Measurements from ENCODE around the gene PIGL.
A peak's percentile ranks its signal among the peaks of the same experiment; 100 is the strongest.

Gene PIGL

GRCh38 chr17:16232391-16232790, 15.4 kb downstream of the PIGL start:
- DNase-seq (ENCODE audit: low read depth): no peak
- H3K4me3 ChIP-seq (ENCODE audit: low read depth, low read length): no peak overlapping the region
- TF ChIP-seq CTCF (IDR thresholded peaks at IDR 0.05; ENCODE audit: insufficient read depth, low read depth, low read length, missing control alignments): no peak

GRCh38 chr17:16239931-16240330, 22.9 kb downstream of the PIGL start:
- H3K4me3 ChIP-seq (ENCODE audit: low read depth, low read length): no peak overlapping the region
- TF ChIP-seq CTCF (IDR thresholded peaks at IDR 0.05; ENCODE audit: insufficient read depth, low read depth, low read length, missing control alignments): no peak
- no peak for DNase-seq (ENCODE audit: low read depth)

DNA sequence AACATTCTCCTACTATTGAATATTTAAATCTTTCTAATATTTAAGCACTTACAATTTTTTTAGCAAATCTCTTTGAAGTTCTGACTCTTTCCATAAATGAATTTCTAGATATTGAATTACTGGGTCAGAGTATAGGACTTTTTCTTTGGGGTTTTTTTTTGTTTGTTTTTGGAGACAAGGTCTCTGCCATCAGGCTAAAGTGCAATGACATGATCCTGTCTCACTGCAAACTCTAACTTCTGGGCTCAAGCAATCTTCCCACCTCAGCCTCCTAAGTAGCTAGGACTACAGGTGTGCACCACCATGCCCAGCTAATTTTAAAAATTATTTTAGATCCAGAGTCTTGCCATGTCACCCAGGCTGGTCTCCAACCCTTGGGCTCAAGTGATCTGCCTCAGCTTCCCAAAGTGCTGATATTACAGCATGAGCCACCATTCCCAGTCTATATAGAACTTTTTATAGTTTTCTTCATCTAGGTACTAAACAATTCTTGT, 24.9 kb downstream of the PIGL start:
- no peak for TF ChIP-seq CTCF (IDR thresholded peaks at IDR 0.05; ENCODE audit: insufficient read depth, low read depth, low read length, missing control alignments)
- no peak overlapping the region for H3K4me3 ChIP-seq (ENCODE audit: low read depth, low read length)
- DNase-seq (ENCODE audit: low read depth): no peak

DNA sequence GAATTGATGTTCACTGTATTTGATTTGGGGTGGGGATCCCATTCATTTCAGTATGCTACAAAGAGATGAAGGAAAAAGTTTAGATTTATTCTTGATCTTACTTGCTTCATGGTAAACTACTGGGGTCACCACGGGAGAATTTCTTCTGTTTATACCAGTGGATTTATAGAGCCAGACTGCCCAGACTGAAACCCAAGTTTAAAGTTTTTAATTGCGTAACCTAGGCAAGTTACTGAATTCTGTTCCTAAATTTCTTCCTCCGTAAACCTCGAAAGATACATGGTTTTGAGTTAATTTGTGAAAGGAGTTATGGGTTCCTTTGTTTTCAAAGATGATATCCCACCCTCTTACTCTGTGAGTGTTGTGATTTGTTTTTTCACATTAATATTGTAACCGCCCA, 26.4 kb downstream of the PIGL start:
- no peak for TF ChIP-seq CTCF (IDR thresholded peaks at IDR 0.05; ENCODE audit: insufficient read depth, low read depth, low read length, missing control alignments)

DNA sequence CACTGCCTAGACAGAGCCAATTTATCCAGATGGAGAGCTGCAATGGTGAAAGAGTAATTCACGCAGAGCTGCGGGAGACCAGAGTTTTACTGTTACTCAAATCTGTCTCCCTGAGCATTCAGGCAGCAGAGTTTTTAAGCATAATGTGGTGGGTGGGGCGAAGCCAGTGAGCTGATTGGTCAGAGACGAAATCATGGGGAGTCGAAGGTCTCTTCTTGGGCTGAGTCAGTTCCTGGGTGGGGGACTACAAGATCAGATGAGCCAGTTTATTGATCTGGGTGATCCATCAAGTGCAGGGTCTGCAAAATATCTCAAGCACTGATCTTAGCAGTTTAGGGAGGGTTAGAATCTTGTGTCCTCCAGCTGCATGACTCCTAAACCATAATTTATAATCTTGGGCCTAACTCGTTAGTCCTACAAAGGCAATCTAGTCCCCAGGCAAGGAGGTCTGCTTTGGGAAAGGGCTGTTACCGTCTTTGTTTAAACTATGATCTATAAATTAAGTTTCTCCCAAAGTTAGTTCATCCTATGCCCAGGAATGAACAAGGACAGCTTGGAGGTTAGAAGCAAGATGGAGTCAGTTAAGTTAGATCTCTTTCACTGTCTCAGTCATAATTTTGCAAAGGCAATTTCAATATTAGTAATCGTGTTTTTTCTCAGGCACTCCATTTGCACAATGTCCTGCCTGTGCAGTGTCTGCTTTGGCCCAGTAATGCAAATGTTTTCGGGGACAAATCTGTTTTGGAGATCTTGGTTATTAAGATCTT, 27.0 kb downstream of the PIGL start:
- no peak for TF ChIP-seq CTCF (IDR thresholded peaks at IDR 0.05; ENCODE audit: insufficient read depth, low read depth, low read length, missing control alignments)
- H3K4me3 ChIP-seq (ENCODE audit: low read depth, low read length): no peak overlapping the region
- peak; percentile 5 for DNase-seq (ENCODE audit: low read depth)

More for the DNA sequence above, 26.4 kb downstream of the PIGL start:
- DNase-seq (ENCODE audit: low read depth): no peak
- no peak overlapping the region for H3K4me3 ChIP-seq (ENCODE audit: low read depth, low read length)

DNA sequence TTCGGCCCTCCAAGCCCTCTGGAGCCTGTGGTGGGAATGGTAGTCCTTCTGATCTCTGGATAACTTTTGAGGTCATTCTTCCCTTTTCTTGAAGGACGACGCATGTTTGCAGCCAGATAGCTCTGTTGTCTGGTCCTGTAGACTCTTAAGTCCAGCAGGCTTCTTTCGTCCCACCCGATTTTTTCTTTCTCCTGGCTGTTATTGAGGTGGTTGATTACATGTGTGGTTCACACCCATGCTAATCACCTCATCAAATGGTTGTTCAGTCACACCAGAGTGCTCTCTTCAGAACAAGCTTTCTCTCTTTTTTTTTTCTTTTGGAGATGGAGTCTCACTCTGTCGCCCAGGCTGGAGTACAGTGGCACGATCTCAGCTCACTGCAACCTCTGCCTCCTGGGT, 30.6 kb downstream of the PIGL start:
- TF ChIP-seq CTCF (IDR thresholded peaks at IDR 0.05; ENCODE audit: insufficient read depth, low read depth, low read length, missing control alignments): no peak
- DNase-seq (ENCODE audit: low read depth): no peak
- no peak overlapping the region for H3K4me3 ChIP-seq (ENCODE audit: low read depth, low read length)

- H3K4me3 ChIP-seq (ENCODE audit: low read depth, low read length): no peak overlapping the region
- no peak for TF ChIP-seq CTCF (IDR thresholded peaks at IDR 0.05; ENCODE audit: insufficient read depth, low read depth, low read length, missing control alignments)
- no peak for DNase-seq (ENCODE audit: low read depth)
These were observed 33.6 kb downstream of the PIGL start for GRCh38 chr17:16250635-16251034.

Data from GM12865 (cell line).